Left lung (tissue), 10 donors: Measurements from ENCODE around the gene PCDH19. TPM values are rescaled to one million over a fixed set of nuclear protein-coding genes. Genes with fewer than 3 reads are reported as not detected.

Experiments
- ATAC-seq: fragments of 200-7000 bp; cut with Tn5 transposase; one replicate; pipeline ENCODE4 v1.9.1; 2020; ENCODE audit warnings: moderate library complexity
- DNase-seq, 4 donors: peaks; one replicate each; pipeline ENCODE4 v3.0.0-alpha.2; 2013 to 2020
- H3K27ac ChIP-seq, 2 donors: fragments of 200-600 bp; sonication (generic) in 1 of 2; one replicate each; pipeline versions ENCODE4 v1.5.0 to v1.8.0; 2020 to 2021
- H3K27me3 ChIP-seq, 2 donors: fragments of 200-600 bp; sonication (generic) in 1 of 2; one replicate each; pipeline versions ENCODE4 v1.5.0 to v1.8.0; 2020 to 2021
- H3K36me3 ChIP-seq, 2 donors: fragments of 200-600 bp; sonication (generic) in 1 of 2; one replicate each; pipeline versions ENCODE4 v1.5.0 to v1.8.0; 2020 to 2021
- H3K4me1 ChIP-seq, 2 donors: fragments of 200-600 bp; one replicate each; pipeline ENCODE4 v1.8.0; 2021
- H3K4me3 ChIP-seq, 2 donors: fragments of 200-600 bp; sonication (generic) in 1 of 2; one replicate each; pipeline versions ENCODE4 v1.5.0 to v1.8.0; 2020 to 2021; ENCODE audit warnings: mild to moderate bottlenecking in 1 of 2
- H3K9me3 ChIP-seq, 2 donors: fragments of 200-600 bp; sonication (generic) in 1 of 2; one replicate each; pipeline versions ENCODE4 v1.5.0 to v1.8.0; 2020 to 2021
- CTCF ChIP-seq, 2 donors: fragments of 200-600 bp; sonication (generic) in 1 of 2; IDR thresholded peaks; one replicate each; pipeline versions ENCODE4 v1.5.0 to v1.8.0; 2021; ENCODE audit warnings: antibody characterized with exemption in 2 of 2
- intact Hi-C, 2 donors: fragments of 100-400 bp; cut with DNase I; formaldehyde crosslinking; loops; one replicate each; pipeline versions ENCODE4 v1.11.2 to v1.14.2; 2022
- polyA plus RNA-seq, 6 donors: library from polyadenylated mRNA; unstranded; fragments of 120-200 nt; gene quantifications; one replicate each; pipeline ENCODE4 v1.2.1, GENCODE V29; 2013; ENCODE audit not compliant: insufficient read length in 6 of 6
- total RNA-seq, 2 donors: library from RNA; stranded (reverse); fragmentation: NEBNext Ultra II Directional; extraction: Animal tissue kit (Norgen Biotek cat#: 25700); gene quantifications; one replicate each; pipeline ENCODE4 v1.2.1, GENCODE V29; 2021
- donor health status: DM: no; HTN: yes; CAD: no.
- donor health status: DM: no; HTN: no; CAD: no.

Gene PCDH19
- total and polyA plus RNA-seq, 8 donors, result 0.24 to 2.4 (median 1.2) TPM

GRCh38 chrX:100356351-100356896 is 53.6 kb downstream of the PCDH19 start:
- no peak for TF ChIP-seq CTCF (IDR thresholded peaks at IDR 0.05)
- no peak for DNase-seq

GRCh38 chrX:100355680-100356079 is 54.4 kb downstream of the PCDH19 start:
- Histone ChIP-seq H3K9me3 (no peaks in the 10 kb centered on the region), H3K36me3 (no peaks in the 10 kb centered on the region), H3K4me3 (no peak overlapping the region), H3K27me3 (peaks cover 0 to 5% of the 10 kb centered on the region in 2 donors), H3K4me1 (no peaks in the 10 kb centered on the region), H3K27ac (no peak overlapping the region)
- ATAC-seq (no peak), DNase-seq (no peak)
- no peak for TF ChIP-seq CTCF (IDR thresholded peaks at IDR 0.05)
- intact Hi-C loops, result no loop called here

More at GRCh38 chrX:100356351-100356896, 53.6 kb downstream of the PCDH19 start:
- H3K9me3 ChIP-seq, result no peaks in the 10 kb centered on the region
- H3K27ac ChIP-seq, result no peak overlapping the region
- H3K27me3 ChIP-seq, result peaks cover 0 to 5% of the 10 kb centered on the region in 2 donors
- H3K4me1 ChIP-seq, result no peaks in the 10 kb centered on the region
- H3K4me3 ChIP-seq, result no peak overlapping the region
- no peak for ATAC-seq
- intact Hi-C loops, result no loop called here
- no peaks in the 10 kb centered on the region for H3K36me3 ChIP-seq

- intact Hi-C loops, result no loop called here
- Histone ChIP-seq H3K4me3 (no peak overlapping the region), H3K4me1 (no peaks in the 10 kb centered on the region), H3K27ac (no peak overlapping the region), H3K36me3 (no peaks in the 10 kb centered on the region), H3K27me3 (peaks cover 0 to 5% of the 10 kb centered on the region in 2 donors), H3K9me3 (no peaks in the 10 kb centered on the region)
- DNase-seq, result no peak
- no peak for TF ChIP-seq CTCF (IDR thresholded peaks at IDR 0.05)
- no peak for ATAC-seq
Observed at GRCh38 chrX:100353326-100353725, 56.7 kb downstream of the PCDH19 start.

GRCh38 chrX:100350704-100351489 is 59.2 kb downstream of the PCDH19 start:
- Histone ChIP-seq H3K4me3 (no peak overlapping the region), H3K27me3 (peaks cover 0 to 5% of the 10 kb centered on the region in 2 donors), H3K27ac (no peak overlapping the region), H3K4me1 (no peaks in the 10 kb centered on the region), H3K9me3 (no peaks in the 10 kb centered on the region), H3K36me3 (no peaks in the 10 kb centered on the region)
- intact Hi-C loops, result no loop called here
- ATAC-seq, result no peak
- TF ChIP-seq CTCF (IDR thresholded peaks at IDR 0.05), result no peak
- DNase-seq, result no peak

- Histone ChIP-seq H3K36me3 (no peaks in the 10 kb centered on the region), H3K4me3 (no peak overlapping the region), H3K27ac (no peak overlapping the region), H3K27me3 (no peaks in the 10 kb centered on the region), H3K9me3 (no peaks in the 10 kb centered on the region), H3K4me1 (no peaks in the 10 kb centered on the region)
- intact Hi-C loops, result no loop called here
- TF ChIP-seq CTCF (IDR thresholded peaks at IDR 0.05), result no peak
- no peak for ATAC-seq
- DNase-seq, result peak in 1 of 4 donors; percentile 22
Observed at GRCh38 chrX:100349391-100349790, 60.7 kb downstream of the PCDH19 start.
